ENCODE results near the gene STK25. TPM values are rescaled to one million over a fixed set of nuclear protein-coding genes. Genes with fewer than 3 reads are reported as not detected.
A peak's percentile ranks its signal among the peaks of the same experiment; 100 is the strongest.

Gene STK25
- total RNA-seq, 2 experiments from 2014 or later: 76.1 to 81.3 TPM

DNA sequence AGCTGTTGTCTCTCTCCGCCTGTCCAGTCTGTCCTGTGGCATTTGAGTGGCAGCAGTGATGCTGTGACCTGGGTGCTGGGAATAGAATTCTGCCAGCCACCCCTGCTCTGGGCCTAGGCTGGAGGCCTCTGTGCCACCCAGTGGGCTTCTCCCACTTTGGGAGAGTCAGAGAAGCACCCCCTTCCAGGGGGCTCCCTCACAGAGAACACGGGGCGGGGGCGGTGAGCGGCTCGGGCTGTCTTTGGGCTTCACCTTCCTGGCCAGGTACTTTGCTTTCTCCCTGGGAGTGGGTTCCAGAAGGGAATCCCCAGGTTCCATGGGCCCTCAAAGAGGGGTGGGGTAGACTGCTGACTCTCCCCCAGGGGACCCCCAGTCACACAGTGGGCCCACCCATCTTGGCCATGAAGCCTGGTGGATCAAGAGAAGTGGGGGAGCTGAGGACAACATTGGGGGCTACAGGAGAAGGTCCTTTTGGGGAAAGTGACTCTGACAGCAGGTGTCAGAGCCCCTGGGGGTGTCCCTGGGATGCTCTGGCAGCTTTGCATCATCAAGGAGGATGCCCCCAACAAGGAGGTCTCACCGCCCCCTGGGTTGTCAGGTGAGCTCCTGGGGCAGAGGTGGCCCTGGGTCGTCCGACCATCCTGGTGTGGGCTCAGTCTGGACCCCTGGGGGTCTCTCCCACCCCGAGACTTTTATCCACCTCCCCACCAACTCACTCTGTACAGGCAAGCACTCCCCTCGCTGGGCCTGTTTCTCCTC is 31.4 kb upstream of the STK25 start:
- DNase-seq: no peak
- Histone ChIP-seq H3K27me3 (ENCODE audit: control insufficient read depth in 1 of 2, insufficient read depth in 2 of 2, low read length in 2 of 2) (peaks cover 25 to 30% of the 10 kb centered on the region in 2 experiments), H3K27ac (ENCODE audit: low read depth in 1 of 2, low read length in 2 of 2) (no peak overlapping the region), H3K4me1 (ENCODE audit: insufficient read depth, low read length) (peaks cover 11% of the 10 kb centered on the region), H3K4me3 (ENCODE audit: low read length) (no peak overlapping the region), H3K36me3 (ENCODE audit: insufficient read depth, low read length) (no peaks in the 10 kb centered on the region), H3K9me3 (ENCODE audit: control insufficient read depth in 1 of 2, insufficient read depth in 1 of 2, low read length in 2 of 2) (peaks cover 0 to 13% of the 10 kb centered on the region in 2 experiments)
- ChIA-PET POLR2A (no interaction called here), CTCF (no interaction called here)
- TF ChIP-seq, protein P1, sequence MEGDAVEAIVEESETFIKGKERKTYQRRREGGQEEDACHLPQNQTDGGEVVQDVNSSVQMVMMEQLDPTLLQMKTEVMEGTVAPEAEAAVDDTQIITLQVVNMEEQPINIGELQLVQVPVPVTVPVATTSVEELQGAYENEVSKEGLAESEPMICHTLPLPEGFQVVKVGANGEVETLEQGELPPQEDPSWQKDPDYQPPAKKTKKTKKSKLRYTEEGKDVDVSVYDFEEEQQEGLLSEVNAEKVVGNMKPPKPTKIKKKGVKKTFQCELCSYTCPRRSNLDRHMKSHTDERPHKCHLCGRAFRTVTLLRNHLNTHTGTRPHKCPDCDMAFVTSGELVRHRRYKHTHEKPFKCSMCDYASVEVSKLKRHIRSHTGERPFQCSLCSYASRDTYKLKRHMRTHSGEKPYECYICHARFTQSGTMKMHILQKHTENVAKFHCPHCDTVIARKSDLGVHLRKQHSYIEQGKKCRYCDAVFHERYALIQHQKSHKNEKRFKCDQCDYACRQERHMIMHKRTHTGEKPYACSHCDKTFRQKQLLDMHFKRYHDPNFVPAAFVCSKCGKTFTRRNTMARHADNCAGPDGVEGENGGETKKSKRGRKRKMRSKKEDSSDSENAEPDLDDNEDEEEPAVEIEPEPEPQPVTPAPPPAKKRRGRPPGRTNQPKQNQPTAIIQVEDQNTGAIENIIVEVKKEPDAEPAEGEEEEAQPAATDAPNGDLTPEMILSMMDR (IDR thresholded peaks at IDR 0.05): no peak
- H3K9me3 Mint-ChIP-seq: no peaks in the 10 kb centered on the region
- H3K27ac Mint-ChIP-seq: no peak overlapping the region
- ATAC-seq (ENCODE audit: poor library complexity): no peak
- intact Hi-C loops (cut with DNase I, micrococcal nuclease): no loop called here
- H3K4me1 Mint-ChIP-seq (ENCODE audit: low read depth): peaks cover 5% of the 10 kb centered on the region
- no peaks in the 10 kb centered on the region for H3K36me3 Mint-ChIP-seq (ENCODE audit: low read depth)
- H3K4me3 Mint-ChIP-seq: no peak overlapping the region
- H3K27me3 Mint-ChIP-seq: peaks cover 26% of the 10 kb centered on the region

DNA sequence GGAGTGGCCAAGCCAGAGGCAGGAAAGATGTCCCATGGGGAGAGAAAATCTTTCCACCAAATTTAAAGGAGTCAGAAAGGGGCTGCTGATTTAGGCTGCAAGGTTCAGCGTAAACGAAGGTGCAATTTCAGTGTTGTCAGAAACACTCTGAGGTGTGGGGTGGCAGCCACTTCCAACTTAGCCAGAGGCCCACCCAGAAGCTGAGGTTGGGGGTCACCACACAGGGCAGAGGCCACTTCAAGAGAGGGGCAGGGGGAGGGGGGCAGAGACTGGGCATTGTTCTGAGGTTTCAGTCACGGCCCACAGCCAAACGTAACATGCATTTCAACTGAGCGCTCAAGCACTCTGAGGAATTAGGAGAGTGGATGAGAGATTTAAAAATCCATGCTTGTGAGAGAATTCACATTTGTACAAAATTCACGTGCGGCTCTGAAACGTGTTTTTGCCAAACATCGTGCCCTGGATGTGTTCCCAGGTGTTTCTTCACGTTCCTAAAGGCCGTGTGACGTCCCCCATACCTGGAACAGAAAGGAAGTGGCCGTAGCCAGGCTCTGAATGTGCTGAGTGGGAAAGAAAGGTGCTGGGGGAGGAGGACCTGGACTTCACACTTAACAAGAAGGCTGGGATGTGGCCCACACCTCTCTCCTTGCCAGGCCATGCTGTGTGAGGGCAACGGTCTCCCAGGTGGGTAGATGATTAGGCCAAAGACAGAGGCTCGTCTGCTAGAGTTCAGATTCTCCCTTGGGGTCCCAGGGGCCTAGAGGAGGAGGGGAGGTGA is 30.6 kb upstream of the STK25 start:
- DNase-seq (no peak), ATAC-seq (ENCODE audit: poor library complexity) (no peak)
- Histone ChIP-seq H3K4me1 (ENCODE audit: insufficient read depth, low read length) (peaks cover 11% of the 10 kb centered on the region), H3K27me3 (ENCODE audit: control insufficient read depth in 1 of 2, insufficient read depth in 2 of 2, low read length in 2 of 2) (peaks cover 25 to 28% of the 10 kb centered on the region in 2 experiments), H3K9me3 (ENCODE audit: control insufficient read depth in 1 of 2, insufficient read depth in 1 of 2, low read length in 2 of 2) (peaks cover 0 to 13% of the 10 kb centered on the region in 2 experiments), H3K36me3 (ENCODE audit: insufficient read depth, low read length) (no peaks in the 10 kb centered on the region), H3K27ac (ENCODE audit: low read depth in 1 of 2, low read length in 2 of 2) (no peak overlapping the region), H3K4me3 (ENCODE audit: low read length) (no peak overlapping the region)
- TF ChIP-seq, protein P1 (IDR thresholded peaks at IDR 0.05): no peak
- H3K4me1 Mint-ChIP-seq (ENCODE audit: low read depth): peaks cover 5% of the 10 kb centered on the region
- no peak overlapping the region for H3K27ac Mint-ChIP-seq
- intact Hi-C loops (cut with DNase I, micrococcal nuclease): no loop called here
- no peaks in the 10 kb centered on the region for H3K9me3 Mint-ChIP-seq
- CTCF ChIA-PET: no interaction called here
- H3K36me3 Mint-ChIP-seq (ENCODE audit: low read depth): no peaks in the 10 kb centered on the region
- peak overlapping the region; percentile 32 for H3K4me3 Mint-ChIP-seq
- POLR2A ChIA-PET: no interaction called here
- peaks cover 30% of the 10 kb centered on the region for H3K27me3 Mint-ChIP-seq

DNA sequence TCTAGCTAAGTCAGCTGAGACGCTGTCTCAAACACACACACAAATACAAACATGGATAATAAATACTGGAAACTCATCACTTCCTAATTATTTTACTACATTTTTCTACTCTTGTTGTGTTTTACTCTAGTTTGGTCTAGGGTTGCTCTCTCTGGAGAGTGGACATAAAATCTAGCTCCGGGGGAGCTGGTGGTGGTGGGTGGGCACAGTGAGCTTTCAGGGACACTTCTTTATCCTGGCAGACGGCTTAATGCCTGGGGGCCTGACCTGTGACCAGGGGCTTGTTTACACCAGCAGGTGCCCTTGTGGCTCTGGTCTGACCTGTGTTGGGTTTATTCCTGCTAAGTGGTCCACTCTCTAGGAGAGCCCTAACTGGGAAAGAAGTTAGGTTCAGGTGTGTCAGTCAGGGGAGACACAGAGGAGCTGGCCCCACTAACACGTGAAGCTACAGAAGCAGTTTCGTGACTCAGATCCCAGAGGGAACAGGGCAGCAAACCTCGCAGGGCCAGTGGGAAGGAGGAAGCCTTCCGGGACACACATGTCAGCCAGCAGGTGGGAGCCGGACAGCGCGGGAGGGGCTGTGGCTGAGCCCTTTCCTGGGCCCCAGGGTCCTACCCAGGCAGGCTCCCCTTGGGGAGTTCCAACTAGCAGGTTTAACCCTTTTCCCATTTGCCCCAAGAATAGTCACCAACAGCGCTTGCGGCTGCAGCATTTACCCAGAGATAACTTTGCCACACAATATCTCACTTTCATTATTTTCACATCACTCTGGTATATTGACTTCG is 27.7 kb upstream of the STK25 start:
- Mint-ChIP-seq H3K27me3 (peaks cover 16% of the 10 kb centered on the region), H3K4me1 (ENCODE audit: low read depth) (peaks cover 5% of the 10 kb centered on the region), H3K4me3 (no peak overlapping the region), H3K36me3 (ENCODE audit: low read depth) (no peaks in the 10 kb centered on the region), H3K9me3 (no peaks in the 10 kb centered on the region), H3K27ac (no peak overlapping the region)
- H3K4me3 ChIP-seq (ENCODE audit: low read length): no peak overlapping the region
- CTCF ChIA-PET: no interaction called here
- no peak for ATAC-seq (ENCODE audit: poor library complexity)
- peaks cover 8 to 13% of the 10 kb centered on the region in 2 experiments for H3K27me3 ChIP-seq (ENCODE audit: control insufficient read depth in 1 of 2, insufficient read depth in 2 of 2, low read length in 2 of 2)
- H3K9me3 ChIP-seq (ENCODE audit: control insufficient read depth in 1 of 2, insufficient read depth in 1 of 2, low read length in 2 of 2): peaks cover 0 to 6% of the 10 kb centered on the region in 2 experiments
- POLR2A ChIA-PET: no interaction called here
- intact Hi-C loops (cut with DNase I, micrococcal nuclease): no loop called here
- no peak for DNase-seq
- peaks cover 4% of the 10 kb centered on the region for H3K4me1 ChIP-seq (ENCODE audit: insufficient read depth, low read length)
- TF ChIP-seq, protein P1 (IDR thresholded peaks at IDR 0.05): no peak
- no peaks in the 10 kb centered on the region for H3K36me3 ChIP-seq (ENCODE audit: insufficient read depth, low read length)
- H3K27ac ChIP-seq (ENCODE audit: low read depth in 1 of 2, low read length in 2 of 2): no peak overlapping the region
